GM08714 (cell line): ENCODE data around the gene OLFM1.

Experiments used
- H3K4me3 ChIP-seq: fragments of 200-500 bp; sonication (Bioruptor generic); 2 replicates; pipeline ENCODE4 v1.5.1; 2014; ENCODE audit warnings: mild to moderate bottlenecking, low read length, inconsistent platforms
- ZNF274 ChIP-seq: IDR thresholded peaks from 2 replicates; pipeline ENCODE4 v1.6.1; 2012; ENCODE audit warnings: mild to moderate bottlenecking, low read depth, low read length

OLFM1 gene

GRCh38 chr9:135068776-135069415 lies 18.6 kb upstream of the OLFM1 start:
- H3K4me3 ChIP-seq: no peak overlapping the region

GRCh38 chr9:135069558-135070197 lies 17.8 kb upstream of the OLFM1 start:
- TF ChIP-seq ZNF274: no peak
- H3K4me3 ChIP-seq: no peak overlapping the region

More at GRCh38 chr9:135068776-135069415, 18.6 kb upstream of the OLFM1 start:
- TF ChIP-seq ZNF274: no peak

GRCh38 chr9:135070198-135070951 lies 17.1 kb upstream of the OLFM1 start:
- no peak for TF ChIP-seq ZNF274
- H3K4me3 ChIP-seq: no peak overlapping the region

GRCh38 chr9:135070964-135071735 lies 16.3 kb upstream of the OLFM1 start:
- no peak for TF ChIP-seq ZNF274
- H3K4me3 ChIP-seq: no peak overlapping the region

GRCh38 chr9:135073081-135073740 lies 14.3 kb upstream of the OLFM1 start:
- TF ChIP-seq ZNF274: no peak
- H3K4me3 ChIP-seq: no peak overlapping the region

GRCh38 chr9:135073741-135074305 lies 13.6 kb upstream of the OLFM1 start:
- TF ChIP-seq ZNF274: no peak
- no peak overlapping the region for H3K4me3 ChIP-seq

- H3K4me3 ChIP-seq: no peak overlapping the region
- TF ChIP-seq ZNF274: no peak
Observed at GRCh38 chr9:135074354-135075233, 12.9 kb upstream of the OLFM1 start.

GRCh38 chr9:135075234-135076142 lies 12.0 kb upstream of the OLFM1 start:
- no peak overlapping the region for H3K4me3 ChIP-seq
- TF ChIP-seq ZNF274: no peak

- H3K4me3 ChIP-seq: no peak overlapping the region
- no peak for TF ChIP-seq ZNF274
Observed at GRCh38 chr9:135076143-135076875, 11.2 kb upstream of the OLFM1 start.

- TF ChIP-seq ZNF274: no peak
- H3K4me3 ChIP-seq: no peak overlapping the region
Observed at GRCh38 chr9:135076876-135077430, 10.5 kb upstream of the OLFM1 start.

GRCh38 chr9:135077497-135078200 lies 9.8 kb upstream of the OLFM1 start:
- no peak overlapping the region for H3K4me3 ChIP-seq
- TF ChIP-seq ZNF274: no peak
